GM12892 (cell line): Measurements from ENCODE around the gene SLC6A2.

ENCODE experiments used
- POLR2A ChIP-seq: IDR thresholded peaks from 2 replicates; pipeline ENCODE4 v1.6.1; 2011; ENCODE audit warnings: low read depth, low read length, control low read depth
- POLR2AphosphoS5 ChIP-seq: IDR thresholded peaks from 2 replicates; pipeline ENCODE4 v1.6.1; 2011; ENCODE audit warnings: low read depth, low read length, control low read depth
- TAF1 ChIP-seq: IDR thresholded peaks from 2 replicates; pipeline ENCODE4 v1.6.1; 2011; ENCODE audit warnings: low read depth, mild to moderate bottlenecking, control low read depth, low read length, borderline replicate concordance

- TF ChIP-seq POLR2A: no peak
- no peak for TF ChIP-seq POLR2AphosphoS5
- no peak for TF ChIP-seq TAF1
Measured at GRCh38 chr16:55622930-55623561, 32.7 kb upstream of the SLC6A2 start.
